GM12892 (cell line): ENCODE data around the gene FLOT2.

ENCODE experiments used
- POLR2A ChIP-seq: IDR thresholded peaks from 2 replicates; pipeline ENCODE4 v1.6.1; 2011; ENCODE audit warnings: low read depth, low read length, control low read depth
- POLR2AphosphoS5 ChIP-seq: IDR thresholded peaks from 2 replicates; pipeline ENCODE4 v1.6.1; 2011; ENCODE audit warnings: low read depth, low read length, control low read depth
- TAF1 ChIP-seq: IDR thresholded peaks from 2 replicates; pipeline ENCODE4 v1.6.1; 2011; ENCODE audit warnings: low read depth, mild to moderate bottlenecking, control low read depth, low read length, borderline replicate concordance

GRCh38 chr17:28896491-28896883 lies 1.0 kb downstream of the FLOT2 start:
- TF ChIP-seq POLR2AphosphoS5 (no peak), TAF1 (no peak), POLR2A (no peak)
